HPDE6-E6E7 (cell line): ENCODE data around the gene ANGPT4.
"Not testable (repeated sequence)": the region's sequence is repeated elsewhere in the genome, so short reads cannot be mapped to it uniquely, and the experiment has no call there.

Experiments used
- DNase-seq: peaks from one replicate; pipeline ENCODE4 v3.0.0; 2011; ENCODE audit warnings: missing footprints; ENCODE audit errors: extremely low spot score

The ANGPT4 gene

GRCh38 chr20:906001-906520 is 10.1 kb downstream of the ANGPT4 start:
- no peak for DNase-seq

GRCh38 chr20:905396-905961 is 10.7 kb downstream of the ANGPT4 start:
- no peak for DNase-seq

DNA sequence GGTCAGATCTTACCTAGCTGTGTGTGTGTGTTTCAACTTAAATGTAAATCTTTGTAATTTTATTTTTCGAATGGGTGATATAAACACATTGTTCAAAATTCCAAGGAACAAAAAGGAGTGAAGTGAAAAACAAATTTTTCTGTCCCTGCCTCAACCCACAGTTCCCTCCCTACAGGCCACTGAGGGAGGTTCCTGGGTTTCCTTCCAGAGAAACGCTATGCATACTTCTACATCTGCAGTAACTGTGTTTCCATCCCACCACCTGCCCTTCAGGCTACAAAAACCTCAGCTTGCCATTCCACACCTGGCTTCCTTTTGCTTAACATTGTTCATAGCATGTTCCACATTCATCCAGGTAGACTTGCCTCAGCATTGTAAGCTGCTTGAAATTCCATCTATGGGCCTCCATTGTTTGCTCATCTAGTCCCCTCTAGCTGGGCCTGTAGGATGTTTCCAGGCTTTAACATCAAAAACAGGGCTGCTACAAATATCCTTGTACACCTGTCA is 12.0 kb downstream of the ANGPT4 start:
- DNase-seq = no peak

- DNase-seq = not testable (repeated sequence)
Observed at GRCh38 chr20:897436-897835, 18.7 kb downstream of the ANGPT4 start.

GRCh38 chr20:896501-897025 is 19.6 kb downstream of the ANGPT4 start:
- DNase-seq = no peak

- DNase-seq = not testable (repeated sequence)
Observed at GRCh38 chr20:892371-892770, 23.8 kb downstream of the ANGPT4 start.

DNA sequence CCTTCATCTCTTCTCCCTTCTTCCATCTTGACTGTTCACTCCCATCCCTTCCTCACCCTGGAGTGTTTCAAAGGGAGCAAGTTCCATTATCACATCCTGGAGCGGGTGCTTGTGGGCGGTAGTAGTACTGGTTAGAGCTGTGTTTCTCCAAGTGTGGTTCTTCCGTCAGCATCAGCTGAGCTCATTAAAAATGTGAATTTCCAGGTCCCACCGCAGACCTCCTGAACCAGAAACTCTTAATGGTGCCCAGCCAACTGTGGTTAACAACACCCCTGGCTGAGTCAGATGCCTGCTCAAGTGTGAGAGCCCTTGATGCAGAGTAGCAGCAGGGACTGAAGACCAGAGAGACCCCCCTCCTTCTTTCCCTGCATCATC is 24.4 kb downstream of the ANGPT4 start:
- no peak for DNase-seq

GRCh38 chr20:891058-891705 is 25.0 kb downstream of the ANGPT4 start:
- DNase-seq = no peak

DNA sequence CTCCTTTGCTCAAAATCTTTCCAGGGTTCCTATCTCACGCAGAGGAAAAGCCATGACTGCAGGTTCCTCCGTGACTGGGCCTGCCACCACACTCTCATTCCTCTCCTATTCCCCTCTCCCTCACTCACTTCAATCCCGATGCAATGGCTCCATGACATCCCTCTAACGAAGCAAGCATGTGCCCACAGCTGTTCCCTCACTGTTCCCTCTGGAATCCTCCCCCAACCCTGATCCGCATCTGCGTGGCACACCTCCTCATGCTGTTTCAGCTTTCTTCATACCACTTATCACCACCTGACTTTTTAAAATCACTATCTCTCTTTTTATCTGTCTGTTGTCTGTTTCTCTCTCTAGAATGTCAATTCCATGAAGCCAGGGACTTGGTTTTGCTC is 25.5 kb downstream of the ANGPT4 start:
- no peak for DNase-seq

GRCh38 chr20:889932-890463 is 26.1 kb downstream of the ANGPT4 start:
- DNase-seq = no peak

GRCh38 chr20:889106-889505 is 27.0 kb downstream of the ANGPT4 start:
- DNase-seq = no peak

DNA sequence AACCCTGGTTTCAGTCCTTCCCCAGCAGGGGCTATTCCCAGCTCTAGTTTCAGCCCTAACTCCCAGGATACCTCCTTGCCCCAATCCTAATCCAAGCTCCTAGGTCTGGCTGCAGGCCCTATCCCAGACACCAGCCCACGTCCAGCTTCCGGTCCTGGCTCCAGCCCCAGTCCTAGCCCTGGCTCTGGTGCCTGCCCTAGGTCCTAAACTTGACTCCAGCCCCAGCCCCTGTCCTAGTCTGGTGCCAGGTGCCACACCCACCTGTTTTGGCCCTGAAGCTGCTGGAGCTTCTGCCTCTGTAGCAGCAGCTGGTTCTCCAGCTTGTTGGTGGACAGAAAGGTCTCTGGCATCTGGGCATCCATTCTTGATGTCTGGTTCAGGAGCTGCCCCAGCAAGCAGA is 28.1 kb downstream of the ANGPT4 start:
- no peak for DNase-seq

DNA sequence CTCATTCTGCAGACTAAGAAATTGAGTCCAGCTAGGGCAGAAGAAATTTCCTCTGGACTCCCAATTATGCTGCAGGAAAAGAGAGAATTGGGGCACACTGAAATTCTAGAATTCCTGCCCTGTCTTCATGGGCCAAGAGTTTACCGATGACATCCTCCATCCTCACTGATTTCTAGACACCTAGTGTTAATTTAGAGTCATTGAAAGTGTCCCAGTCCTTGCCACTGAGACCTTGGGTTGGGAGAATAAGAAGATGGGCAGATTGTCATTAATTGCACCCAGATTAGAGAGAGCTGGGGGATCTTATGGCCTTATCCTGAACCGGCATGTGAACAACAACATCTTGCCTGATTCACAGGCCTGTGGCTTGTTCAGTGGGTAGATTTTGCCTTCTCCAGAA is 29.0 kb downstream of the ANGPT4 start:
- no peak for DNase-seq

- DNase-seq = no peak
Observed at GRCh38 chr20:884983-885952, 30.9 kb downstream of the ANGPT4 start.

GRCh38 chr20:881783-882144 is 34.4 kb downstream of the ANGPT4 start:
- no peak for DNase-seq

DNA sequence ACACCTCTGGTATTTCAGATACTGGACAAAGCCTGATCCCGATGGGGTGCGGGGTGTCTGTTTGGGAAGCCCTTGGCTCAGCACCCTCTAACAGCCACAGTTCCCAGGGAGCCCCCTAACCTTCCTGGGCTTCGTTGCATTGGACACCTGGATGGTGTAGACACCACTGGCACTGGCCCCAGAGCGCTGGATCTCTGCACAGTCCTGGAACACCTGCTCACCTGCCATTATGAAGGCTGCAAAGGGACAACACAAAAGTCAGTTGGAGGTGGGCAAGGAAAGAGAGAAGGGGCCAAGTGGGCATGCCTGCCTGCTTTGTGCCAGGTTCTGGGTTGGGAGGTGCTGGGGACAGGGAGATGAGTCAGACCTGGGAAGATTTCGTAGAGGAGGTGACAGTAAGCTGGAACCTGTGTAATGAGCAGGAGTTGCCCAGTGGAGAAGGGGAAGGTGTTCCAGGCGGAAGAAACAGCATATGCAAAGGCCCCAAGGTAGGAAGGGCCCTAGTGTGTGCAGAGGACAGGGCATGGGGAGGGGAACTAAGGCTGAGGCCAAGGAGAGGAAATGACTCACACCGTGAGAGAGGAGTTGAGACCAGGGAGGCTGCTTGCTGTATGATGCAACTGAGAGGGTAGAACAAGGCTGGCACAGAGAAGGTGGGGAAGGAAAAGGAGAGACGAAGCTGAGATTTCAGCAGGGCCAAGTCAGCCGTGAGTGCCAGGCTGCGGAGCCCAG is 34.9 kb downstream of the ANGPT4 start:
- peak; percentile 90 for DNase-seq

DNA sequence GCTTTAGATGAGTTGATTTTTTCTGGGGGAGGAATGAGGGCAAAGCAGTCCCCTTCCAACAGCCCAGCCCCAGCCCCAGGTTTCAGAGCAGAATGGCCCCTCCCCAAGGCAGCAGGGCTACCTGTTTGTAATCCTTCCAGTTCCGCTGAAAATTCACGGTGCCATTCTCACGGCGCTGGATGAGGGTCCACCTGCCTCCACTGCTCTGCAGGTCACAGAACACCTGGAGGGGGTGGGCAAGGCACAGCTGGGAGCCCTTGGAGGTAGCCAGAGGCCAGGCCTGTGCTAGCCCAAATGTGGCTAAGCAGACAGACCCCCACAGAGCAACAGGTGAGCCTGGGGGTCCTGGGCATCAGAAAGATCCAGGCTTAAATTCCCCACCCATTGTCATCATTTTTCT is 36.5 kb downstream of the ANGPT4 start:
- DNase-seq = no peak

DNA sequence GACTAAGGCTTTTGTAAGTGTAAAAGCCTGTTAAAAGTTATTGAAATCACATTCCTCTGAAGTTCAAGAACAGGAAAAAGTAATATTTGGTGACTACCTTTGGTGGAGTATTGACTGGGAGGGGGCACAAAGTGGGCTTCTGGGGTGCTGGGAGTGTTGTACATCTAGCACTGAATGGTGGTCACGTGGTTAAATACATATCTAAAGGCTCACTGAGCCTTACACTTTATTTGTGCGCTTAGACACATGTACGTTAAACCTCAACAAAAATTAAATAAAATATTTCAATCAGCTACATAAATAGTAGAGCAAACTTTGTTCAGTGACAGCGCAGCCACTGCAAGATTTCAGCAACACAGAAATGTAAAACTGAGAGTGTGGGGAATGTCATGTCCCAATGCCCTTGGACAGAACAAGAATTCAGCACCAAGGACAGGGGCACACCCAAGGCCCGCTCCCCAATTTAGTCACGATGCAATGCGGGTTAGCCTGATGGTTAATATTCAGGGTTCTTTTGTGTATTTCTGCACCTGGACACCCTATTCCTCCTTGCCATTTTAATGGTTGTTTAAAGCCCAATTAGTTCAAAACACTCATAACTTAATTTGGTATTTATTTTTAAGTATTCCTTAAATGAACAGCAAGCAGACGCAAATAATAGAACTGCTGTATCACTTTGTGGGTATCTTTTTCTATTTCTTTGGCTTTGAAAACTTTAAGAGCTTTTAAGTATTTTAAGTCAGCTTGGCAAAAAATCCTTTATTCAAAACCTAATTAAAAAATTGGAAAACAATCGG is 37.4 kb downstream of the ANGPT4 start:
- DNase-seq = no peak

- DNase-seq = no peak
Observed at GRCh38 chr20:877814-878213, 38.3 kb downstream of the ANGPT4 start.

DNA sequence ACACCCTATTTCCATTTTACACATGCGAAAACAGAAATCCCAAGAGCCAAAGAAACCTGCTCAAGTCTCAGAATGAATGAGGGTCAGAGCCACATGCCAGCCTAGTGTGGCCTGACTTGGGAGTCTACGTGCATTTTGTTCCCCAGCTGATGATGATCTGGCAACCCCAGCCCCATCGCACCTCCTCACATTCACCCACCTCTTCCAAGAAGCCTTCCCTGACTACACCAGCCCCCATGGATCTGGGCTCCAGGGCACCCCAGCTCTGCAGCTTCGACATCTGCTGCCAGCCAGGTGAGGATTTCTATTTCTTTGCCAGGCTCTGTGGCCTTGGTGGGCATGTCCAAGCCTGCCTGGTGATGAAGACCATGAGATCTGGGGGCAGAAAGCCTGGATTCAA is 41.0 kb downstream of the ANGPT4 start:
- no peak for DNase-seq
